NOMO-1 (cell line): ENCODE data around the gene GLOD4.

ENCODE experiments used
- DNase-seq, 2 experiments: peaks; one replicate each; lab custom pipeline; 2025; ENCODE audit not compliant: unreplicated experiment in 2 of 2; lab: John Stamatoyannopoulos, UW

The GLOD4 gene

DNA sequence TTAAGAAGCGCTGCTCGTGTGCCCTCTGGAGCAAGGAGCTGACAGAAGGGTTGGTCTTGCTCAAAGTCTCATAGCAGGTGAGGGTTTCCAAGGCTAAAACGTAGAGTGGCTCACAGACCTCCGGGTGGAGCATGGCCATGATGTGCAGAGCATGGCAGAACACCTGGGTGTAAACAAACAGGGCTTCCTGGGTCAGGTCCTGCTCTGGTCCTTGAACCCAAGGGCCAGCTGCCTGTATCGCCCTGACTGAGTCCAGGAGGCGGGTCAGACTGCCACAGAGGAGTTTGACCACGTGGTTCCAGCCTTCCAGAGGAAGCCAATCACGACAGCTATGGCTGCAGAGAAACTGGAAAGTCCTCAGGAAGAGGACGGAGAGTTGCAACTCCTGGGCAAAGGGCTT is 37.1 kb downstream of the GLOD4 start:
- DNase-seq, result no peak

DNA sequence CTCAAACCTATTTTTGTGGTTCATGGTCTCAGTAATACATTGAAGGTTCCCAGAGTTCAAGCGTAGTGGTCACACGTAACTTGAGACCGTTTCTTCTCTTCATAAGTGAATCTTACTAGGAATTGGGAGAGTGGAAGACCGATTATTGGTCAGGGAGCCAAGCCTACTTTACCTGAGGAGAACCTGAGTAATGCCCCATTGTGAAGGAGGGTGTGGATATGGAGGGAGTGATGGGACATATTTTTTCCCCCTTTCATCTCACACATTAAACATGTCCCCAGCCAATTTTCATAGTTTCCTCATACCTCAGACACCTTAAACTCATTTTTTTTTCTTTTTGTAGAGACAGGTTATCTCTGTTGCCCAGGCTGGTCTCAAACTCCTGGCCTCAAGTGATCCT is 38.9 kb downstream of the GLOD4 start:
- DNase-seq, result no peak

DNA sequence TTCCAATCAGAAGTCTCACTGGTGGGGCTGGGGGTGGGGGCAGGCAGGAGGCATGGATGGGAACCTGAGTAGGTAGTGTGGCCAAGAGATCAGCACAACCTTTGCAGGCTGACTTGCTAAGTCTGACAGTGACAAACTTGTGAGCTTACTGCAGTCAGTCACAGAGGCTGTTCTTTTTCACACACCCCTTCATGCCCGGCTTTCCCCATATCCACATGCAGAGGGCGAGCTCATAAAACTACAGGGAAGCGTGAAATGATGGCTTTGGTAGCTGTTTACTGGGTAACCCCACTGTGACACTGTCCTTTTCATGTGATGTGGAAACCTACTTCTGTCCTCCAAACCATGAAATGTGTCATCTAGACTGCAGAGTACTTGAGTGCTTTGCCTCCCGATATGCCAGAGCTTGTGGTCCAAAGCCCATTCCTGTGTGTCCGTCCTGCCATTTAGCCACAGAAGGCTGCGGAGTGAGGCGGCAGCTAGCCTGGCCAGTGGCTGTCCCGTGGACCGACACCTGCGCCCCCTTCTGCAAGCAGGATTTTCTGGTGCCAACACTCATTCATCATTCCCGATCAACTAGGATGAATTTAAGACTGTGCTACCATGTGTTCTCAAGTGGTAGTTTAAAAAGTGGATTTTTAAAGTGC is 39.8 kb downstream of the GLOD4 start:
- DNase-seq, result no peak

DNA sequence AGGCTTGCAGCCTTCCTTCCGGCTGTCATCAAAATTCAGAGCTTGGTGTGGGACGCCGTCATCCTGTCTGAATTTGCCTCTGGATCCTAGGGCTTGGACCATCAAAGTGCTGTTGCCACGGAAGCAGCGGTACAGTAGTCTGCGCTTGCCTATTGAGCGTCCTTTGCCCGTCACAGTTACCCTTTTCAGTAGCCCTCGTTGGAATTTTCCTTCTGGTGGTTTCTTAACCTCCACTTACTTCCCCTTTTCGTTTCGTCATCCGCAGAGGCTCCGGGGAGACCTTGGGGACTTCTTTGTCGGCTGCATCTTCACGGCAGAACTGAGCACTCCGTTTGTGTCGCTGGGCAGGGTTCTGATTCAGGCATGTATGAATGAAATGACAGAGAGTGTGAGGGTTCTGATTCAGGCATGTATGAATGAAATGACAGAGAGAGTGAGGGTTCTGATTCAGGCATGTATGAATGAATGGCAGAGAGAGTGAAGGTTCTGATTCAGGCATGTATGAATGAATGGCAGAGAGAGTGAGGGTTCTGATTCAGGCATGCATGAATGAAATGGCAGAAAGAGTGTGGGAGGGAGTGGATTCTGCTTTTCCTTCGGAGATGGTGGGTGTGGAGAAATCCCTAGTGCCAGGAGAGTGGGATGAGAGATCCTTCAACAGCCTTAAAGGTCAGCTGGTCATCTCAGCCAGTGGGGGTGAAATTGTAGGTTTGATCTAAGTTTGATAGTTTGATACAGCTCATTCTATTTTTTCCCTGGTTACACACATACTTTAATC is 41.7 kb downstream of the GLOD4 start:
- peak; percentile 83 to 93 for DNase-seq

DNA sequence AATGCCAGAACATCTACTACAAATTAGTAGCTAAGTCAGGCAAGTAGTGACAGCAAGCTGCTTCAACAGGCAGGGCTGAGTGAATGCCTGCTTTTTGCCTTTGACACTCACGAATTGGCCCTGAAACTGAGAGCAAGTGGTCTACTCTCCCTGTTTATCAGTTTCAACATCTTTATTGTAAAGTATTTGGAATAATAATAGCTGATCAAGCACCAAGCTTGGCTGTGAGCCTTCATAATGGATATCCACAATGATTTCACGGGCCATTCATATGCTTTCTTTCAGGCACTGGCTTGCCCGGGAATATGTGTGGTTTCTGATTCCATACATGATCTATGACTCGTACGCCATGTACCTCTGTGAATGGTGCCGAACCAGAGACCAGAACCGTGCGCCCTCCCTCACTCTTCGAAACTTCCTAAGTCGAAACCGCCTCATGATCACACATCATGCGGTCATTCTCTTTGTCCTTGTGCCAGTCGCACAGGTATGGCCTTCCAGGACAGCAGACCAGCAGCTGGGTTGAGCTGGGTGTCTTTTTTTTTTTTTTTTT is 44.4 kb downstream of the GLOD4 start:
- DNase-seq, result no peak

DNA sequence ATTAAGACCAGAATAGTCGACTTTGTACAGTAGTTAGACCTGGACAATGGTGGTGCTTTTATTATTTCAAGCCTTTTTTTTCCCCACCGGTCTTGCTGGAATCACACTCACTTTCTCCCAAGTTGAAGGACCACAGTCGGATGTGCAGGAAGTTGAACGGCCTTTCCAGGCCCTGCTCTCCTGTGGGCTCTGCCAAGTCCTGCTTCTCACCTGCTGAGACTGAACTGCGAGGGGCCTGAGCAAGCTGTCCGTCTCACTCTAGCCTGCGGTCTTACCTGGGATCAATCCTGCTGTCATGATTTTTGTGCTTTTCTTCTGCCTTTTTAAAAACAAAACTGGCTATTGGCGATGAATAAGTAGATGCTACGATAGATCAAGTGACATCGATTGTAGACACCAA is 48.3 kb downstream of the GLOD4 start:
- DNase-seq, result no peak

DNA sequence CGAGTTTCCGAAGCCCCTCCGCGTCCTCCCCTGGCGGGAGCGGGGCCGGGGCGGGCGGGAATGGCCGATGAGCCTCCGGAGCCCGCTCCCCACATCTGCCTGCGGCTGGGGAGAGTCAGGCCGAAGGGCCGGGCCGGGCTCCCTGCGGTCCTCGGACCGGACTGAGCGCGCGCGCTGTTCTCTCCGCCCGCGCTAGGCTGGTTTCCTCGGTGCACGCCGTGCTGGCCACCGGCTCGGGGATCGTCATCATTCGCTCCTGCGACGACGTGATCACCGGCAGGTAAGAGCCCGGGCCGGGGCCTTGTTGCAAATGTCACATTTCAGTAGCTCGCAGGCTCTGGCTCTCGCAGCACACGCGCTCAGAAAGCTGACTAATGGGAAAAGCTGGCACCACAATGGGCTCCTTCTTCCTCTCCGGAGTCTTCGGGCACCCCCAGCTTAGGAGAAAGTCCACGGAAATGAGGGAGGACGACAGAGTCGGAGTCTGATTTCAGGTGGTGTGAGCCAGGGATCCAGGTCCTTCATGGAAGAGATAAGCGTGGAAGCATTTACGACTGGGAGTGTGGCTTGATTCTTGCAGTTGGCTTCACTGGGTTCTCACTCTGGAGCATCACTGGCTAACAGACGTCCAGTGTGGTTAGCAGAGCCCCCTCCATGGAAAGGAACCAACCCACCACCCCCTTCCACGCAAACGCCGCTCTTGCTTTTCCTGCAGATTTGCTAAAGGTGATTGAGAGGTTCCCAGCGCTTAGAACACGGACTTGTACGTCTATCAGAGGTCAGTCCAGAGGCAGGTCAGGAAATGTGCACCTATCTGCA is 49.0 kb downstream of the GLOD4 start:
- DNase-seq, result peak in 1 of 2 experiments; percentile 13

DNA sequence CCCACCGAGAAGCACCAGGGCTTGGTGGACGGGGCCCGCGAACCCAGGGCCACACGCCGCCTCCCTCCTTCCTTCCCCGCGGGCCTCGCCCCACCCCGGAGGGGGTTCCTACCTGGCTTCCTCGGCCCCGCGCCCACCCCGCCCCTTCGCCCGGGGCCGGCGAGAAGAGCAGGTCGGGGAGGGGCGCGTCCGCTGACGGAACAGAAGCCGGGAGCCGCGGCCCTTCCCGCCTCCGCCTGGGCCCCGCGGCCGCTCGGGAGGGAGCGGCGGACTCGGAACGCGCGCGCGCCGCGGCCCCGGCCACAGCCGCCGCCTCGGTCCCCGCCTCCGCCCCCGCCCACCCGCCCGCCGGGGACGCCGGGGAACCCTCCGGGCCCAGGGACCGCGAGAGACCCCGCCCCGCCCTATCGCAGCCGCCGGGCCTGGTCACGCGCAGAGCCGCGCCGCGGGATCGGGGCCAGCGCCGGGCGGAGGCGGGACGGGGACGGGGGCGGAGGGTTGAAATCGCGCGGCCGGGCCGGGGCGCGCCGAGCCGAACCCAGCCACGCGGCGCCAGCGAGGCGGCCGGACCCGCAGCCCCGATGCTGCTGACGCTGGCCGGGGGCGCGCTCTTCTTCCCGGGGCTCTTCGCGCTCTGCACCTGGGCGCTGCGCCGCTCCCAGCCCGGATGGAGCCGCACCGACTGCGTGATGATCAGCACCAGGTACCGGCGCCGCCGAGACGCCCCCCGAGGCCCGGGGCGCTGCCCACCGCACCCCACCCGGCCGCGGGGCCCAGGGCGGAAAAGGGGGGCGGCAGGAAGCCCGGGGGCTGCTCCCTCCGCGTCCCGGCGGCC is 49.8 kb downstream of the GLOD4 start, which contains the start of gene TLCD3A:
Gene TLCD3A (plus strand): TSS at position 530 of the 835 bp plus-strand sequence. CDS start 52 bp downstream, at position 582.
- peak; percentile 11 to 29 for DNase-seq

DNA sequence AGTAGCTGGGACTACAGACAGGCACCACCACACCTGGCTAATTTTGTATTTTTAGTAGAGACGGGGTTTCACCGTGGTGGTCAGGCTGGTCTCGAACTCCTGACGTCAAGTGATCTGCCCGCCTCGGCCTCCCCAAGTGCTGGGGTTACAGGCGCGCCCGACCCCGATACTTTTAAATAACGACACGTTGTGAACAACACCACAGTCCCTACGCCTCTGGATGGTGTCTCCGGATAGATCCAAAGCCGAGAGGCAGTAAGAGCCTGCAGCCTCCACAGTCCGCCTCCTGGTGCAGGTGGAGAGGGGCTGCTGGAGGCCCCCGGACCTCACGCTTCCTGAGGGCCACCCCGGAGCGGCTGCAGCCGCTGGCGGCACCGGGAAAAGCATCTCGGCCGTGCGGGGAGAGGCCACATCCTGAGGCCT is 50.4 kb downstream of the GLOD4 start:
- no peak for DNase-seq

DNA sequence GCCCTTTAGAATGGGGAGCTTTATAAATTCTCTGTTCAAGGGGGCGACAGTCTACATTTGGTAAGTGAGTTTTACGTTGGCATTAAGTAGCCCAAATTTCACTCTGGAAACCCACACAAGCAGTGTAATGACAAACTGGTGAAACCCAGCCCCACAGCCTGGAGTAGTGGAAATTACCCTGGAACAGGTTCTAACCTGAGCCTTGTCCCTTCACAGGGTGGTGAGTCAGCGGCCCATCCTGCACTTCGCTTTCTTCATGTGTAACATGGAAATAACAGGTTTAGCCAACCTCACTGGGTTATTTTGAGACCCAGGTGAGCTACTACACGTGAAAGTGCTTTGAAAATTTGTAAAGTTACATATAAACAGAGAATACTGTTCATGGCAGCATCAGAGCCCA is 53.2 kb downstream of the GLOD4 start:
- no peak for DNase-seq

DNA sequence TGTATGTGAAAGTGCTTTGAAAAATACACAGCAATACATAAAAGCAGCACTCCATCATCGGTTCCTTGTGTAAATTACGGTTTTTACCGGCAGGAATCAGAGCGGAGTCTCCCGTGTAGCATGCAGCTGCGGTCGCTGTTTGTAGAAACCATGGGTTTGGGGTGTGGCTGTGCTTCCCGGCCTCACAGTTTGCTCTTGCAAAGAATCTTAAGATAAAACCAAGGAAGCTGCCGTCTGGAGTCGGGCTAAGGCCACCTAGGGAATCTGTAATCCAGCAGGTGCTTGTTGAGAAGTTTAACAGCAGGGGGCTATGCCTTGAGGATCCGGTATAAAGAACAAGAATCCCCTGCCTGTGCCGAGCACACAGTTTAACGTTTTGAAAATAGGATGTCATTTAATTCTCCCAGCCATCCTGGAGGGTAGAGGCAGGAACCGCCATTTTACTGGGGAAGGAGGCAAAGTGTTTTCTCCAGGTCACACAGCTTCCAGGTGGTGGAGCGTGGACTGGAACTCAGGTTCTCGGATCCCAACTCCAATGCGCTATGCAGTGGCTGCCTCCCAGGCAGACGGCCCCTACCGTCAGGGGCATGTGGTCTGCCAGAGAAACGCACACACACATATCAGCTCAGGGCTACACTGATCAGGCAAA is 55.7 kb downstream of the GLOD4 start:
- DNase-seq, result no peak

DNA sequence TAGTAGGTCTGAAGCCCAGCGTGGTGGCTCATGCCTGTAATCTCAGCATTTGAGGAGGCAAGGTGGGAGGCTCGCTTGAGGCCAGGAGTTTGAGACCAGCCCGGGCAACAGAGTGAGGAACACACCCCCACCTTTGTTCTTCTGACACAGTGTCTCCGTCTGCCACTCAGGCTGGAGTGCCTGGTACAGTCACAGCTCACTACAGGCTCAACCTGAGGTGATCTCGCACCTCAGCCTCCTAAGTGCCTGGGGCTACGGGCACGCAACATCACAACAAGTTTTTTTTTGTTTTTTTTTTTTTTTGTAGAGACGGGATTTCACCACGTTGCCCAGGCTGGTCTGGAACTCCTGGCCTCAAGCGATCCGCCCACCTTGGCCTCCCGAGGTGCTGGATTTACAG is 56.3 kb downstream of the GLOD4 start:
- no peak for DNase-seq

DNA sequence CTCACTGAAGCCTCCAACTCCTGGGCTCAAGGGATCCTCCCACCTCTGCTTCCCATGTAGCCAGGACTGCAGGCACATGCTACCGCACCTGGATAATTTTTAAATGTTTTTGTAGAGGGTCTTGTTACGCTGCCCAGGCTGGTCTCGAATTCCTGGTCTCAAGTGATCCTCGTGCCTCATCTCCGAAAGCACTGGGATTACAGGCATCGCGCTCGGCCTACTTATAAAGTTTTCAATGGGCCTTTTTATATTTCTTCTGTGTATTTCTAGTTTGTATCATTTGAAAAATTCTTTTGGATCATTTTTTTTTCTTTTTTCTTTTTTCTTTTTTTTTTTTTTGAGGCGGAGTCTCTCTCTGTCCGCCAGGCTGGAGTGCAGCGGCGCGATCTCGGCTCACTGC is 57.0 kb downstream of the GLOD4 start:
- no peak for DNase-seq

DNA sequence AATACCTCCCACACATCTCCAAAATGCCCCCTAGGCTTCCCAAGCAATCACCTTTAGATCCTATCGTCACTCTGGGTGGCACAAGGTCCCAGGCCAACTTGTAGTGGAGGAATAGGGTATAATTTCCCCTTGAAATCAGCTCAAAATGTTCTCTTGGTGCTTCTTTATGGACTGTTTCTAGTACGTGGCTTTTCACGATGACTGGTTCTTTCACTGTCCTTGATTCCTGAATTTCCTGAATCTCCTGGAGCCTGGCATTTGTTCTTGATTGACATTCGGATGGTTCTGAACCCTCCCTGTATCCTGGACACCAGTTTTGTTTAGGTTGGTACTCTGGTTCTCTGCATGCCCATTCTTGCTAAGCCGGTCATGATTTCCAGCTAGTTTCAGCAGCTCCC is 60.5 kb downstream of the GLOD4 start:
- DNase-seq, result no peak

DNA sequence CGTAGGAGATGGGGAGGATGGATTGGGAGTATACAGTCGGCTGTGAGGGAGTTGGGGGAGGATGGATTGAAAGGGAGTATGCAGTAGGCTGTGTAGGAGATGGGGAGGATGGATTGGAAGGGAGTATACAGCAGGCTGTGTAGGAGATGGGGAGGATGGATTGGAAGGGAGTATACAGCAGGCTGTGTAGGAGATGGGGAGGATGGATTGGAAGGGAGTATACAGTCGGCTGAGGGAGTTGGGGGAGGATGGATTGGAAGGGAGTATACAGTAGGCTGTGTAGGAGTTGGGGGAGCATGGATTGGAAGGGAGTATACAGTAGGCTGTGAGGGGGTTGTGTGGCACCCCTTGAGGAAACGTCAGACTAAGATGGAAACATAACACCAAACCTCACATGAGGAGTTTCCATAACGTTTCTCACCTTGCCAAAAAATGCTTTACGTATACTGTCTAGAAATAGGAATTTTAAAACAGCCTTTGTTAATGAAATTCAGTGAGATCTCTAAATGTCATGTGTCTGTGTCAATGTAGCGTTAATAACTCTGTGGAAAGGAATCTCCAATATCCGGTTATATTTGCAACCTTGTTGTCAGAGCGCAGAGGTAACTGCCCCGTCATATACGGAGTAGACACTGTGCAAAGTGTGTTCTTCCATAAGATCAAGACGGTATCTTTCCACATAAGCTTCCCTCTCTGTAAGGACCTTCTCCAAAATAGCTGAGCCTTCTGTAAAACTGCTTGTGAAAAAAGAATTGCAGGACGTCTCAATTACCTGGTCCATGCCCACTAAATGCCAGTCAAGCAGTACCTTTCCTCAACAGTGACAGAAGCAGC is 61.2 kb downstream of the GLOD4 start:
- DNase-seq, result no peak

DNA sequence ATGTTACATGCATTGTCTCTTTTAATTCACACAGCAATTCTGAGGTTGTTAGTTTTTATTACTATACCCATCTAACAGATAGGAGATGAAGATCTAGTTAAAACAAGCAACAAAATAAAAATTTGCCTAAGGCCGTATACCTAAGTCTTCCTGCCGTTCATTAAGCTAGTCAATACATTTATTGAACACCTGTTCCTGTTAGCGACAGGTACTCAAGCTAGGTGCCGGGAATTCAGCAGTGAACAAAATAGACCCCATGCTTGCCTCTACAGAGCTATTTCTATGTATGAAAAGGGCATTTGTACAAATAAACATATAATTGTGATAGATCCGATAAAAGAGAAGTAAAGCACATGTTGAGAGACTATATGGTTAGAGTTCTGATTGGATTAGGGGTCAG is 64.0 kb downstream of the GLOD4 start:
- DNase-seq, result no peak
